HepG2 (cell line): ENCODE measurements around the gene RPL41. TPM values are rescaled to one million over a fixed set of nuclear protein-coding genes. Genes with fewer than 3 reads are reported as not detected.

Experiments used
- ATF6 ChIP-seq: sonication (generic); formaldehyde crosslinking; conservative IDR thresholded peaks from 2 replicates; pipeline ENCODE4 v1.4.0; 2020; ENCODE audit warnings: missing genetic modification reagents
- EED ChIP-seq: sonication (generic); formaldehyde crosslinking; IDR thresholded peaks from 2 replicates; pipeline ENCODE4 v1.5.0; 2020; ENCODE audit warnings: mild to moderate bottlenecking, missing genetic modification reagents
- FOXJ3 ChIP-seq: sonication (generic); formaldehyde crosslinking; IDR thresholded peaks from 2 replicates; pipeline ENCODE4 v1.4.0; 2020; ENCODE audit warnings: missing genetic modification reagents, mild to moderate bottlenecking, borderline replicate concordance
- KLF12 ChIP-seq: sonication (generic); formaldehyde crosslinking; IDR thresholded peaks from 2 replicates; pipeline ENCODE4 v1.4.0; 2020; ENCODE audit warnings: missing genetic modification reagents, borderline replicate concordance
- RELA ChIP-seq: sonication (generic); formaldehyde crosslinking; IDR thresholded peaks from 2 replicates; pipeline ENCODE4 v1.4.0; 2020; ENCODE audit warnings: missing genetic modification reagents
- RFXANK ChIP-seq: IDR thresholded peaks from 2 replicates; pipeline ENCODE4 v1.6.1; 2016
- SNAPC2 ChIP-seq: sonication (generic); formaldehyde crosslinking; IDR thresholded peaks from 2 replicates; pipeline ENCODE4 v1.8.1; 2022; ENCODE audit warnings: mild to moderate bottlenecking, missing genetic modification reagents
- SNRNP70 ChIP-seq: fragments of 200-400 bp; formaldehyde crosslinking; IDR thresholded peaks from 2 replicates; pipeline ENCODE4 v1.6.1; 2017; ENCODE audit warnings: mild to moderate bottlenecking, low read depth, low read length, moderate library complexity
- SOX5 ChIP-seq: IDR thresholded peaks from 2 replicates; pipeline ENCODE4 v1.6.1; 2016; ENCODE audit warnings: borderline replicate concordance
- TBX3 ChIP-seq: fragments of 450-650 bp; IDR thresholded peaks from 2 replicates; pipeline ENCODE4 v1.6.1; 2017; ENCODE audit warnings: antibody characterized with exemption, mild to moderate bottlenecking, inconsistent platforms, borderline replicate concordance
- ZBTB1 ChIP-seq: sonication (generic); formaldehyde crosslinking; IDR thresholded peaks from 2 replicates; pipeline ENCODE4 v1.4.0; 2020; ENCODE audit warnings: missing genetic modification reagents, borderline replicate concordance
- ZFP91 ChIP-seq: sonication (generic); formaldehyde crosslinking; IDR thresholded peaks from 2 replicates; pipeline ENCODE4 v1.9.0; 2022; ENCODE audit warnings: missing genetic modification reagents, mild to moderate bottlenecking, borderline replicate concordance
- ZNF230 ChIP-seq: sonication (generic); formaldehyde crosslinking; IDR thresholded peaks from 2 replicates; pipeline ENCODE4 v1.4.0; 2020; ENCODE audit warnings: mild to moderate bottlenecking, missing genetic modification reagents
- ZNF674 ChIP-seq: sonication (generic); formaldehyde crosslinking; IDR thresholded peaks from 2 replicates; pipeline ENCODE4 v1.5.0; 2020; ENCODE audit warnings: low read depth, mild to moderate bottlenecking, missing genetic modification reagents
- ZNF816 ChIP-seq: sonication (generic); formaldehyde crosslinking; IDR thresholded peaks from 2 replicates; pipeline ENCODE4 v1.8.0; 2022; ENCODE audit warnings: missing genetic modification reagents, mild to moderate bottlenecking, borderline replicate concordance
- polyA plus RNA-seq, 8 experiments: library from polyadenylated mRNA; depleted of rRNA in 3 of 8; stranded (reverse) in 7 of 8; unstranded in 1 of 8; fragments of >200 nt; fragmentation: Illumina TruSeq in 4 of 8; extraction: Trizol in 4 of 8; gene quantifications; 2 replicates each; pipeline versions ENCODE4 v1.2.1 to v1.2.3, GENCODE V29; 2011 to 2016; ENCODE audit warnings: low read depth in 4 of 8, missing spikeins in 1 of 8, mixed read lengths in 1 of 8; ENCODE audit not compliant: insufficient read depth in 1 of 8
- total RNA-seq, 5 experiments: library from RNA; depleted of rRNA; stranded (reverse); fragments of >200 nt; fragmentation: Illumina TruSeq; extraction: Trizol; gene quantifications; 2 replicates each; pipeline ENCODE4 v1.2.3, GENCODE V29; 2016; ENCODE audit warnings: low read depth in 1 of 5
- TF ChIP-seq, protein P1 (sequence below): sonication (generic); formaldehyde crosslinking; IDR thresholded peaks from 2 replicates; pipeline ENCODE4 v1.4.0; 2020; ENCODE audit warnings: mild to moderate bottlenecking, low read depth, missing genetic modification reagents
- TF ChIP-seq, protein P2 (sequence below): sonication (generic); formaldehyde crosslinking; IDR thresholded peaks from 2 replicates; pipeline ENCODE4 v1.4.0; 2020; ENCODE audit warnings: missing genetic modification reagents
- TF ChIP-seq, protein P3 (sequence below): IDR thresholded peaks from 2 replicates; pipeline ENCODE4 v1.6.1; 2016; ENCODE audit warnings: low read depth, missing genetic modification reagents, missing compliant biosample characterization

The RPL41 gene
- total and polyA plus RNA-seq, 2 of the 13 experiments (the other 11 are each of a cell fraction or from before 2014, with no cell fraction given): 4,012 to 7,670 TPM

DNA sequence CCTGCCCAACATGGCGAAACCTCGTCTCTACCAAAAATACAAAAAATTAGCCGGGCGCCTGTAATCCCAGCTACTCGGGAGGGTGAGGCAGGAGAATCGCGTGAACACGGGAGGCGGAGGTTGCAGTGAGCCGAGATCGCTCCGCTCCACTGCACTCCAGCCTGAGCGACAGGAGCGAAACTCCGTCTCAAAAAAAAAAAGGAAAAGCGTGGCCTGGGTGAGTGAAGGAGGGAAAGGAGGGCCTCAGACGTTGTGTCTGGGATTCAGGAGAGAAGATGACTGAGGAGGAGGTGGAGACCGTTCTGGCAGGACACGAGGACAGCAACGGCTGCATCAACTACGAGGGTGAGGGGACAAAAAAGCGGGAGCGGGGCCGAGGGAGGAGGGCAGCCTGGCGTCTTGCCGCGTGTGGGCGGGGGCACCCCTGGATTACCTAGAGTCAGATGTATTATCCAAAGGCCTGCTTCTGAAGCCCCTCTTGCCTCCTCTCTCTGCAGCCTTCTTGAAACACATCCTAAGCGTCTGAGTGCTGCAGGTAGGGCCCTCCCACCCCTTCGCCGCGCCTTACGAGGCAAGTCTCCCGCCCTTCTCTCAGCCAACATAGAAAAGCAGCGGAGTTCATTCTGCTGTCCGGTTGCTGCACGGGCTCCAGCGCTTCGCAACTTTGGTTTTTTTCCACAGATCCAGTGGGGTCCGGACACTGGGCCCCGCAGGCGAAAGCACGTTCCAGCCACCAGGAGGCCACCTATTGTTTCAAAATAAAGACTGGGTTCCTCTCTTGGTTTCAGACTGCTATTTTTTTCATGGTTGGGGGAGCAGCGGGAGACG, 41.0 kb downstream of the RPL41 start (continued):
- TF ChIP-seq RFXANK (CRISPR knock-in tag) (no peak; the same call in 1 of the 2 replicates), ZBTB1 (no peak), TBX3 (no peak), ZNF674 (CRISPR knock-in tag) (no peak), FOXJ3 (CRISPR knock-in tag) (no peak), ZFP91 (CRISPR knock-in tag) (no peak), KLF12 (CRISPR knock-in tag) (no peak), EED (no peak), SOX5 (CRISPR knock-in tag) (peak; percentile 56; the same call in 1 of the 2 replicates), ATF6 (CRISPR knock-in tag) (no peak), SNAPC2 (CRISPR knock-in tag) (no peak), RELA (CRISPR knock-in tag) (no peak), ZNF816 (0 out of 2 replicates have a peak, but pooled peaks have one; percentile 3), ZNF230 (CRISPR knock-in tag) (no peak), SNRNP70 (no peak)
- TF ChIP-seq, protein P1, sequence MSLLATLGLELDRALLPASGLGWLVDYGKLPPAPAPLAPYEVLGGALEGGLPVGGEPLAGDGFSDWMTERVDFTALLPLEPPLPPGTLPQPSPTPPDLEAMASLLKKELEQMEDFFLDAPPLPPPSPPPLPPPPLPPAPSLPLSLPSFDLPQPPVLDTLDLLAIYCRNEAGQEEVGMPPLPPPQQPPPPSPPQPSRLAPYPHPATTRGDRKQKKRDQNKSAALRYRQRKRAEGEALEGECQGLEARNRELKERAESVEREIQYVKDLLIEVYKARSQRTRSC: no peak
- TF ChIP-seq, protein P2, sequence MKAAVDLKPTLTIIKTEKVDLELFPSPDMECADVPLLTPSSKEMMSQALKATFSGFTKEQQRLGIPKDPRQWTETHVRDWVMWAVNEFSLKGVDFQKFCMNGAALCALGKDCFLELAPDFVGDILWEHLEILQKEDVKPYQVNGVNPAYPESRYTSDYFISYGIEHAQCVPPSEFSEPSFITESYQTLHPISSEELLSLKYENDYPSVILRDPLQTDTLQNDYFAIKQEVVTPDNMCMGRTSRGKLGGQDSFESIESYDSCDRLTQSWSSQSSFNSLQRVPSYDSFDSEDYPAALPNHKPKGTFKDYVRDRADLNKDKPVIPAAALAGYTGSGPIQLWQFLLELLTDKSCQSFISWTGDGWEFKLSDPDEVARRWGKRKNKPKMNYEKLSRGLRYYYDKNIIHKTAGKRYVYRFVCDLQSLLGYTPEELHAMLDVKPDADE: no peak
- TF ChIP-seq, protein P3, sequence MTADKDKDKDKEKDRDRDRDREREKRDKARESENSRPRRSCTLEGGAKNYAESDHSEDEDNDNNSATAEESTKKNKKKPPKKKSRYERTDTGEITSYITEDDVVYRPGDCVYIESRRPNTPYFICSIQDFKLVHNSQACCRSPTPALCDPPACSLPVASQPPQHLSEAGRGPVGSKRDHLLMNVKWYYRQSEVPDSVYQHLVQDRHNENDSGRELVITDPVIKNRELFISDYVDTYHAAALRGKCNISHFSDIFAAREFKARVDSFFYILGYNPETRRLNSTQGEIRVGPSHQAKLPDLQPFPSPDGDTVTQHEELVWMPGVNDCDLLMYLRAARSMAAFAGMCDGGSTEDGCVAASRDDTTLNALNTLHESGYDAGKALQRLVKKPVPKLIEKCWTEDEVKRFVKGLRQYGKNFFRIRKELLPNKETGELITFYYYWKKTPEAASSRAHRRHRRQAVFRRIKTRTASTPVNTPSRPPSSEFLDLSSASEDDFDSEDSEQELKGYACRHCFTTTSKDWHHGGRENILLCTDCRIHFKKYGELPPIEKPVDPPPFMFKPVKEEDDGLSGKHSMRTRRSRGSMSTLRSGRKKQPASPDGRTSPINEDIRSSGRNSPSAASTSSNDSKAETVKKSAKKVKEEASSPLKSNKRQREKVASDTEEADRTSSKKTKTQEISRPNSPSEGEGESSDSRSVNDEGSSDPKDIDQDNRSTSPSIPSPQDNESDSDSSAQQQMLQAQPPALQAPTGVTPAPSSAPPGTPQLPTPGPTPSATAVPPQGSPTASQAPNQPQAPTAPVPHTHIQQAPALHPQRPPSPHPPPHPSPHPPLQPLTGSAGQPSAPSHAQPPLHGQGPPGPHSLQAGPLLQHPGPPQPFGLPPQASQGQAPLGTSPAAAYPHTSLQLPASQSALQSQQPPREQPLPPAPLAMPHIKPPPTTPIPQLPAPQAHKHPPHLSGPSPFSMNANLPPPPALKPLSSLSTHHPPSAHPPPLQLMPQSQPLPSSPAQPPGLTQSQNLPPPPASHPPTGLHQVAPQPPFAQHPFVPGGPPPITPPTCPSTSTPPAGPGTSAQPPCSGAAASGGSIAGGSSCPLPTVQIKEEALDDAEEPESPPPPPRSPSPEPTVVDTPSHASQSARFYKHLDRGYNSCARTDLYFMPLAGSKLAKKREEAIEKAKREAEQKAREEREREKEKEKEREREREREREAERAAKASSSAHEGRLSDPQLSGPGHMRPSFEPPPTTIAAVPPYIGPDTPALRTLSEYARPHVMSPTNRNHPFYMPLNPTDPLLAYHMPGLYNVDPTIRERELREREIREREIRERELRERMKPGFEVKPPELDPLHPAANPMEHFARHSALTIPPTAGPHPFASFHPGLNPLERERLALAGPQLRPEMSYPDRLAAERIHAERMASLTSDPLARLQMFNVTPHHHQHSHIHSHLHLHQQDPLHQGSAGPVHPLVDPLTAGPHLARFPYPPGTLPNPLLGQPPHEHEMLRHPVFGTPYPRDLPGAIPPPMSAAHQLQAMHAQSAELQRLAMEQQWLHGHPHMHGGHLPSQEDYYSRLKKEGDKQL: no peak
